22Rv1 (cell line): ENCODE data around the gene FAM20A.

Experiments used
- H3K27ac ChIP-seq: fragments of 450-650 bp; 2 replicates; pipeline ENCODE4 v1.5.1; 2017
- ZFX ChIP-seq: fragments of 450-650 bp; IDR thresholded peaks from 2 replicates; pipeline ENCODE4 v1.6.1; 2017; ENCODE audit warnings: antibody characterized with exemption, borderline replicate concordance
- TF ChIP-seq, protein P1 (sequence below): fragments of 450-650 bp; IDR thresholded peaks from 2 replicates; pipeline ENCODE4 v1.5.1; 2017; ENCODE audit warnings: mild to moderate bottlenecking

Gene FAM20A

DNA sequence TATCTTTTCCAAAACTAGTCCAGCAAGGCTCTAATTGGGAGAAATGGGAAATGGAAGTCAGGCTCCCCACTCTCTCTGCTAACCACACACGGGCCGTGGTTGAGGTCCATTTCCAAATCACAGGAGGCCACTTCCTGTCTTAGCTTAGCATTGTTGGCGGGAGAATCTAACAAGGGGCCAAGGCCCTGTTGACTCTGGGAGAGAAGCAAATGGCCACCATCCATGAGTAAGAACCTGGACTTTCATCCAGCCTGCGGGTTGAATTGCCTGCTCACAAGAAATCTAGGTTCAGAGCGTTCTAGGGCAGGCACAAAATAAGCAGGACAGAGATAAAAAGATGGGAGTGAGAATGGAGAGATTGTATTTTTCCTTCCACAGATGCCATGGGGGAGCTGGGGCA, 5.7 kb downstream of the FAM20A start:
- no peak for TF ChIP-seq ZFX
- TF ChIP-seq, protein P1, sequence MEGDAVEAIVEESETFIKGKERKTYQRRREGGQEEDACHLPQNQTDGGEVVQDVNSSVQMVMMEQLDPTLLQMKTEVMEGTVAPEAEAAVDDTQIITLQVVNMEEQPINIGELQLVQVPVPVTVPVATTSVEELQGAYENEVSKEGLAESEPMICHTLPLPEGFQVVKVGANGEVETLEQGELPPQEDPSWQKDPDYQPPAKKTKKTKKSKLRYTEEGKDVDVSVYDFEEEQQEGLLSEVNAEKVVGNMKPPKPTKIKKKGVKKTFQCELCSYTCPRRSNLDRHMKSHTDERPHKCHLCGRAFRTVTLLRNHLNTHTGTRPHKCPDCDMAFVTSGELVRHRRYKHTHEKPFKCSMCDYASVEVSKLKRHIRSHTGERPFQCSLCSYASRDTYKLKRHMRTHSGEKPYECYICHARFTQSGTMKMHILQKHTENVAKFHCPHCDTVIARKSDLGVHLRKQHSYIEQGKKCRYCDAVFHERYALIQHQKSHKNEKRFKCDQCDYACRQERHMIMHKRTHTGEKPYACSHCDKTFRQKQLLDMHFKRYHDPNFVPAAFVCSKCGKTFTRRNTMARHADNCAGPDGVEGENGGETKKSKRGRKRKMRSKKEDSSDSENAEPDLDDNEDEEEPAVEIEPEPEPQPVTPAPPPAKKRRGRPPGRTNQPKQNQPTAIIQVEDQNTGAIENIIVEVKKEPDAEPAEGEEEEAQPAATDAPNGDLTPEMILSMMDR: no peak
- H3K27ac ChIP-seq: no peak overlapping the region

DNA sequence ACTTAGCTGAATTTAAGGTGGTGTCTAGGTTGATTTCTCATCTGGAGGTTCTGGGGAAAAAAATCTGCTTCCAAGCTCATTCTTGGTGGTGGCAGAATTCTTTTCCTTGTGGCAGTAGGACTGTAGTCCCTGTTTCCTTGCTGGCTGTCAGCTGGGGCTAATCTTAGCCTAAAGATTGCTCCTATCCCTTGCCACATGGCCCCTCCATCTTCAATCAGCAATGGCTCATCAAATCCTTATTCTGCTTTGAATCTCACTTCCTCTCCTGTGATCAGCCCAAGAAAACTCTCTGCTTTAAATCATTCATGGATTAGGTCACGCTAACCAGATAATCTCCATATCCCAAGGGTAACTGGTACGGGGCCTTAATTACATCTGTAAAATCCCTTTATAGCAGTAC, 6.6 kb downstream of the FAM20A start:
- TF ChIP-seq, protein P1: no peak
- no peak for TF ChIP-seq ZFX
- no peak overlapping the region for H3K27ac ChIP-seq

DNA sequence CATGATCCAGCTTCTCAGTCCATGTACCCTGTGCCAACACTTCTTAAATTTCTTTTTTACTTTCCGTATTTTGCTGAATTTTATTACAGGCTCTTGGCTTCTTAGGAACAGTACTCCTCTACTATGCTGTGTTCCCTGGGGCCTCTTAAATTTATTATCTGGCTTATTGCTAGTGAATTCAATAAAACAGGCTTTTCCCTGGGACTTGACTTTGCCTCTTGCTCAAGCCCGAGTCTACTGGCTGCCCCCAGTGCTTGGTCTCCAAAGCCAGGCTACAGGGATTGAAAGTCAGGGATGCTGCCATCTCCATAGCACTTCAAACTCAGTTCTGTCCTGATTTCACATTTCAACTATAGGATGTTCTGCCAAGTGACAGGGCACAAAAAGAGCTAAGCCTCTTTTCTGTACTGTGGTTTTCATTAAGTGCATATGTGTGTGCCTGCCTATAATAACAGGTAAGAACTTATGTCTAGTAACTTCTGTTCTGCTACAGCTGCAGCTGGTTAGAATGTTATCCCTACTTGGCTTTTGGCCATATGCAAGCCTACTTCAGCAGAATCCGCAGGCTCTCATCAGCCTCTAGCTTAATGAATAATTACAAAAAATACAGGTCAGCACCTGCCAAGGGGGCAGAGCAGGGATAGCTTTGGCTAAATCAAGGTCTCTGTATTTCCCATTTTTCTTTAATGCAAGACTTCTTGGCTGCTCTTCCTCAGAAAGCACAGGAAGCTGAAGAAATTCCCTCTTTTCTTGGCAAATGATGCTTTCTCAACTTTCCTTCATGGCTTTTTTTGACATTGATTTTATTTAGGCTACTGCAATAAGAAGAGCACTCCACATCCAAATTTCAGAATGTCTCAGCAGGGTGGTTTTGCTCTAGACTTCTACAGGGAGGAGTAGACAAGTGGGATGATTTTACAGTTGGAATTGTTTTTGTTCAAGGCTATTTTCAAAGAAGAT, 8.2 kb downstream of the FAM20A start:
- TF ChIP-seq, protein P1: no peak
- no peak for TF ChIP-seq ZFX
- no peak overlapping the region for H3K27ac ChIP-seq

DNA sequence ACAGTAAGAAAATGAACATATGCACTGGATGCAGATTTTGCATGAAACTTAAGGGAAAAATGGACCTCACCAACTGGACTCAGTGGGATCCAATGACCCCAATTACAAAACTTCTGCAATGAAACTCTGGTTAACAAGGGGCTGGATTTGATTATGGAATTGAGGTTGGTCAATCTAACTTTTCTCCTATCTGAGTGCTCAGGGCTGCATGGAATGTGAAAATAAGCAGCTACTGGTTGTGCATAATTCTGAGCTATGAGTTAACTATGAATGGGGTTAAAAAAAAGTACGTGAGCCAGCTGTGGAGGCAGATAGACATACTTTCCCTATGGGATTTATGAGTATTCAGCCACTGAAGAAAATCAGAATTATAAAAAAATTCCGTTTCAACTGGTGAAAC, 9.2 kb downstream of the FAM20A start:
- H3K27ac ChIP-seq: no peak overlapping the region
- TF ChIP-seq, protein P1: no peak
- TF ChIP-seq ZFX: no peak

DNA sequence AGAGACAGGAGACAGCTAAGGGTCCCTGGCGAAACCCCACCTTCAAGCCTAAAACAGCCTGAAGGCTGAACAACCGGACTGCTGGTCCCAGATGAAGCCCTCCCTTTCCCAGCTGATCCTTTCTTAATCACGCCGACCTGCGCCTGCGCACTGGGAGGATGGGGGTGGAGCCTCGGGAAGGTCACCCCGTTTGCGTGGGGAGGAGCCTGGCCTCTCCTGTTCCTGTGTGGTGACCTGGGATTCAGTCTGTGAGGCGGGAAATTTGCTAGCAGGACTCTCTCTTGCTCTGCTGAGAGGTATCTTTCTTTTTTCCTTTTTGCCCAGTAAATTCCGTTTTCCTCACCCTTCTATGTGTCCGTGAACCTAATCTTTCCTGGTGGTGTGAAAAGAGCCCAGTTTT, 9.6 kb downstream of the FAM20A start:
- no peak for TF ChIP-seq ZFX
- TF ChIP-seq, protein P1: no peak
- H3K27ac ChIP-seq: no peak overlapping the region

DNA sequence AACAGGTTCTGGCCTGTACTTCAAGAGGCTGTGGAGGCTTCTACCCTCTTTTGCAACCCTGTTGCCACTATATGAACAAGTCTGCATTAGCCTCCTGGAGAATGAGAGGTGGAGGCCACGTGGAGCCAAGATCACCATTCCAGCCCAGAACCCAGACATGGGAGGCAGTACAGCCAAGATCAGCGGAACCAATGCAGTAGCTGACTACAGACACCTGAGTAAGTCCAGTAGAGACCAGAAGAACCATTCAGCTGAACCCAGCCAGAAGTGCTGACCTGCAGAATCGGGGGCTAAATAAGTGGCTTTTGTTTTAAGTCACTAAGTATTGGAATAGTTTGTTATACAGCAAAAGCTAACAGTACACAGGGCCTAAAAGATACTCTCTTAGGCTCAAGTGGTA, 12.1 kb downstream of the FAM20A start:
- no peak for TF ChIP-seq ZFX
- TF ChIP-seq, protein P1: no peak

DNA sequence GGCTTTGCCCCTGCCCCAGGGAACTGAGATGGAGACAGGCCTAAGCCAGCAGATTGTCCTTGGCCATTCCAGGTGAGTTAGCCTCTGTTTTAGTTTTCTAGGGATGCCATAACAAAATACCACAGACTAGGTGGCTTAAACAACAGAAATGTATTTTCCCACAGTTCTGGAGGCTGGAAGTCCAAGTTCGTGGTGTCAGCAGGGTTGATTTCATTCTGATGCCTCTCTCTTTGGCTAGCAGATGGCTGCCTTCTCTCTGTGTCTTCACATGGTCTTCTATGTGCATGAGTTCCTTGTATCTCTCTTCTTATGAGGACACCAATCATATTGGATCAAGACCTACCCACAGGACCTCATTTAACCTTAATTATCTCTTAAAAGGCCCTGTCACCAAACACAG, 12.8 kb downstream of the FAM20A start:
- TF ChIP-seq ZFX: no peak
- TF ChIP-seq, protein P1: no peak
- no peak overlapping the region for H3K27ac ChIP-seq

More for the DNA sequence above, 12.1 kb downstream of the FAM20A start:
- no peak overlapping the region for H3K27ac ChIP-seq
